Thyroid gland (tissue), 4 donors: Measurements from ENCODE around the gene HYDIN. TPM values are rescaled to one million over a fixed set of nuclear protein-coding genes. Genes with fewer than 3 reads are reported as not detected.

Experiments used
- DNase-seq, 2 donors: peaks; one replicate each; pipeline ENCODE4 v3.0.0-alpha.2; 2019
- H3K27ac ChIP-seq, 3 donors: fragments of 200-600 bp; sonication (generic); 1 replicate in 2 of 3; 2 replicates in 1 of 3; pipeline ENCODE4 v1.5.1; 2016 to 2019; ENCODE audit warnings: mild to moderate bottlenecking in 1 of 3, moderate library complexity in 1 of 3
- H3K27me3 ChIP-seq: fragments of 200-600 bp; sonication (generic); one replicate; pipeline ENCODE4 v1.5.1; 2019
- H3K36me3 ChIP-seq, 2 donors: fragments of 200-600 bp; sonication (generic); one replicate each; pipeline ENCODE4 v1.5.1; 2016 to 2019
- H3K4me1 ChIP-seq, 2 donors: fragments of 200-600 bp; sonication (generic); one replicate each; pipeline ENCODE4 v1.5.1; 2017 to 2019
- H3K4me3 ChIP-seq, 3 donors: fragments of 200-600 bp; sonication (generic); replicated peaks in 1 of 3; 1 replicate in 2 of 3; 2 replicates in 1 of 3; pipeline ENCODE4 v1.5.1; 2016; ENCODE audit warnings: mild to moderate bottlenecking in 1 of 3
- H3K9me3 ChIP-seq: fragments of 200-600 bp; sonication (generic); one replicate; pipeline ENCODE4 v1.5.1; 2017
- POLR2A ChIP-seq, 2 donors: fragments of 450-650 bp; IDR thresholded peaks; one replicate each; pipeline ENCODE4 v1.6.1; 2017; ENCODE audit warnings: antibody characterized with exemption in 2 of 2, mild to moderate bottlenecking in 2 of 2, moderate library complexity in 1 of 2
- WGBS, 2 donors: methylation state at CpG; one replicate each; pipeline ENCODE4 v1.1.5; 2017; 5-methylcytosine and 5-hydroxymethylcytosine counted together
- intact Hi-C: fragments of 100-400 bp; cut with DNase I; formaldehyde crosslinking; loops from one replicate; pipeline ENCODE4 v1.15.1; 2023
- total RNA-seq, 4 donors: library from RNA; depleted of rRNA; stranded (reverse); fragments of >200 nt; gene quantifications; one replicate each; pipeline ENCODE4 v1.2.3, GENCODE V29; 2016
- TF ChIP-seq, protein P1 (sequence below), 6 experiments: fragments of 200-600 bp in 3 of 6; fragments of 450-650 bp in 3 of 6; sonication (generic) in 3 of 6; IDR thresholded peaks; one replicate each; pipeline ENCODE4 v1.5.1; 2016 to 2019; ENCODE audit warnings: antibody characterized with exemption in 6 of 6, mild to moderate bottlenecking in 2 of 6, inconsistent platforms in 1 of 6, moderate library complexity in 1 of 6

HYDIN gene
- total RNA-seq, 4 donors from 2014 or later, result 10.1 to 26.3 (median 21.3) TPM

GRCh38 chr16:71262391-71262790 is 31.9 kb upstream of the HYDIN start:
- H3K36me3 ChIP-seq, result no peaks in the 10 kb centered on the region
- no peak for TF ChIP-seq POLR2A (IDR thresholded peaks at IDR 0.05)
- no peak for DNase-seq
- H3K4me1 ChIP-seq, result no peaks in the 10 kb centered on the region
- WGBS, 2 donors, result 79% methylated on average over 5 of the region's 5 CpGs
- intact Hi-C loops, result no loop called here
- H3K9me3 ChIP-seq, result no peaks in the 10 kb centered on the region
- H3K4me3 ChIP-seq, result no peak overlapping the region
- no peak overlapping the region for H3K27ac ChIP-seq
- no peaks in the 10 kb centered on the region for H3K27me3 ChIP-seq

DNA sequence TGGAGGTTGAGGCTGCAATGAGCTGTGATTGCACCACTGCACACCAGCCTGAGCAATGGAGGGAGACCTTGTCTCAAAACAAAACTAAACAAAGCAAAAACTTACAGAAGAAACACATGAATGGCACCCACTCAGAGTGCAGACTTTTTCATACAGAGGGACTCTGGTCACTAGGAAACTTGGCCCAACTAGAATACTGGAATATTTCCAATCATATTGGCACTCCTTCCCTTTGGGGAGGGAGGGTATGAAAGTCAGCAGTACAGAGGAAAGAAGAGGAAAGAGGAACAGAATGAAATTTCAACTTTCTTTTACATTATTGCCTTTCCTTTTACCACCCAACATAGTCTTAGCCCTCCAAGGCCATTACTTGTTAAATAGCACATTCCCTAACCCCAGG is 30.5 kb upstream of the HYDIN start:
- intact Hi-C loops, result no loop called here

DNA sequence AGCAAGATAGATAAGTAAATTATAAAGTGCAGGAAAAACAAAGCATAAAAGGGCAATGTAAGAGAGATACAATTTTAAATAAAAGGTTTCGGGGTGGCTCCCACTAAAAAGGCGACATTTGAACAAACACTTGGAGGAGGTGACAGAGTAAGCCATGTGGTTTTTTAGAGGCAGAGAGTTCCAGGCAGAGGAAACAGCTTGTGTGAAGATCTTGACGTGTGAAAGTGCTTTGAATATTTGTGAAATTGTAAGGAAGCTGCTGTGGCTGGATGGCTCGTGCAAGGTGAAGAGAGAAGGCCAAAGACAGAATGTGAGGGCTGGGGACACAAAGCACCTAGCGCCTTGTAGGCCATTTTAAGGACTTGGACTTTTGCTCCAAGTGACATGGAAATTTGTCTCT is 28.6 kb upstream of the HYDIN start:
- no peak for DNase-seq
- H3K4me1 ChIP-seq, result no peaks in the 10 kb centered on the region
- intact Hi-C loops, result no loop called here
- H3K27me3 ChIP-seq, result no peaks in the 10 kb centered on the region
- H3K4me3 ChIP-seq, result no peak overlapping the region
- H3K27ac ChIP-seq, result no peak overlapping the region
- WGBS, 2 donors, result 81 to 82% methylated on average over 5 of the region's 5 CpGs
- H3K36me3 ChIP-seq, result no peaks in the 10 kb centered on the region
- H3K9me3 ChIP-seq, result no peaks in the 10 kb centered on the region
- TF ChIP-seq, protein P1, sequence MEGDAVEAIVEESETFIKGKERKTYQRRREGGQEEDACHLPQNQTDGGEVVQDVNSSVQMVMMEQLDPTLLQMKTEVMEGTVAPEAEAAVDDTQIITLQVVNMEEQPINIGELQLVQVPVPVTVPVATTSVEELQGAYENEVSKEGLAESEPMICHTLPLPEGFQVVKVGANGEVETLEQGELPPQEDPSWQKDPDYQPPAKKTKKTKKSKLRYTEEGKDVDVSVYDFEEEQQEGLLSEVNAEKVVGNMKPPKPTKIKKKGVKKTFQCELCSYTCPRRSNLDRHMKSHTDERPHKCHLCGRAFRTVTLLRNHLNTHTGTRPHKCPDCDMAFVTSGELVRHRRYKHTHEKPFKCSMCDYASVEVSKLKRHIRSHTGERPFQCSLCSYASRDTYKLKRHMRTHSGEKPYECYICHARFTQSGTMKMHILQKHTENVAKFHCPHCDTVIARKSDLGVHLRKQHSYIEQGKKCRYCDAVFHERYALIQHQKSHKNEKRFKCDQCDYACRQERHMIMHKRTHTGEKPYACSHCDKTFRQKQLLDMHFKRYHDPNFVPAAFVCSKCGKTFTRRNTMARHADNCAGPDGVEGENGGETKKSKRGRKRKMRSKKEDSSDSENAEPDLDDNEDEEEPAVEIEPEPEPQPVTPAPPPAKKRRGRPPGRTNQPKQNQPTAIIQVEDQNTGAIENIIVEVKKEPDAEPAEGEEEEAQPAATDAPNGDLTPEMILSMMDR (IDR thresholded peaks at IDR 0.05), result no peak
- no peak for TF ChIP-seq POLR2A (IDR thresholded peaks at IDR 0.05)

More for the DNA sequence above, 30.5 kb upstream of the HYDIN start:
- Histone ChIP-seq H3K27me3 (no peaks in the 10 kb centered on the region), H3K4me3 (no peak overlapping the region), H3K36me3 (no peaks in the 10 kb centered on the region), H3K4me1 (no peaks in the 10 kb centered on the region), H3K9me3 (no peaks in the 10 kb centered on the region), H3K27ac (no peak overlapping the region)
- TF ChIP-seq, protein P1 (IDR thresholded peaks at IDR 0.05), result no peak
- TF ChIP-seq POLR2A (IDR thresholded peaks at IDR 0.05), result no peak
- no peak for DNase-seq

- intact Hi-C loops, result no loop called here
- no peak for DNase-seq
- Histone ChIP-seq H3K4me1 (no peaks in the 10 kb centered on the region), H3K4me3 (no peak overlapping the region), H3K27ac (no peak overlapping the region), H3K27me3 (no peaks in the 10 kb centered on the region), H3K36me3 (no peaks in the 10 kb centered on the region), H3K9me3 (no peaks in the 10 kb centered on the region)
- WGBS, 2 donors, result 76 to 78% methylated on average over 1 of the region's 1 CpG
- TF ChIP-seq, protein P1 (IDR thresholded peaks at IDR 0.05), result no peak
- TF ChIP-seq POLR2A (IDR thresholded peaks at IDR 0.05), result no peak
These were observed 27.9 kb upstream of the HYDIN start for GRCh38 chr16:71258372-71258771.

DNA sequence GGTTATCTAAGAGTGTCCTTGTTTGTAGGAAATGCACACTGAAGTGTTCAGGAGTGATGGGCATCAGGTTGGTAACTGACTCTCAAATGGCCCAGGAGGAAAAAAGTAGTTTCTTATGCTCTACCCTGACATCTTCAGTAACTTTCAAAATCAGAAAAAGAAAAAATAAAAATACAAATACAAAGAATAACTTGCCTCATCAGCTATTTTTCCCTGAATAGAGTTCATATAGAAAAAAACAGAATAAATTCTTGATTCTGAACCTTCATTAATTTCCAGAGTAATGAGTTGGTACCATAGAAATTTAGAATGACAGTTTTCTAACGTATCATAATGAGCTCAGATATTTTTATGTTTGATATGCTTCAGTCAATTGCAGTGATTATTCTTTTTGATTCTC is 27.2 kb upstream of the HYDIN start:
- no peaks in the 10 kb centered on the region for H3K36me3 ChIP-seq
- intact Hi-C loops, result no loop called here

More for the DNA sequence above, 27.2 kb upstream of the HYDIN start:
- no peaks in the 10 kb centered on the region for H3K9me3 ChIP-seq
- H3K27me3 ChIP-seq, result no peaks in the 10 kb centered on the region
- no peak overlapping the region for H3K27ac ChIP-seq
- no peak overlapping the region for H3K4me3 ChIP-seq
- H3K4me1 ChIP-seq, result no peaks in the 10 kb centered on the region
- DNase-seq, result no peak
- WGBS, 2 donors, result 76 to 78% methylated on average over 1 of the region's 1 CpG
- no peak for TF ChIP-seq POLR2A (IDR thresholded peaks at IDR 0.05)
- TF ChIP-seq, protein P1 (IDR thresholded peaks at IDR 0.05), result no peak
